Islet precursor cell (in vitro differentiated cells): ENCODE results near the gene TRPM2.
"Not testable (repeated sequence)": the region's sequence is repeated elsewhere in the genome, so short reads cannot be mapped to it uniquely, and the experiment has no call there.

ENCODE experiments used
- DNase-seq: peaks from one replicate; pipeline ENCODE4 v3.0.0-alpha.2; 2018

TRPM2 gene

GRCh38 chr21:44399151-44399954, 45.9 kb downstream of the TRPM2 start:
- DNase-seq, result no peak

- DNase-seq, result no peak
Measured at GRCh38 chr21:44399955-44400790, 46.8 kb downstream of the TRPM2 start.

GRCh38 chr21:44400791-44401385, 47.5 kb downstream of the TRPM2 start:
- no peak for DNase-seq

GRCh38 chr21:44401386-44402160, 48.2 kb downstream of the TRPM2 start:
- DNase-seq, result no peak

- no peak for DNase-seq
Measured at GRCh38 chr21:44402323-44403105, 49.1 kb downstream of the TRPM2 start.

GRCh38 chr21:44403106-44404020, 49.9 kb downstream of the TRPM2 start:
- no peak for DNase-seq

GRCh38 chr21:44404482-44404881, 51.1 kb downstream of the TRPM2 start:
- not testable (repeated sequence) for DNase-seq

- DNase-seq, result no peak
Measured at GRCh38 chr21:44405091-44405947, 51.9 kb downstream of the TRPM2 start.

GRCh38 chr21:44405948-44406872, 52.8 kb downstream of the TRPM2 start:
- DNase-seq, result no peak

- DNase-seq, result no peak
Measured at GRCh38 chr21:44406953-44407352, 53.5 kb downstream of the TRPM2 start.

- DNase-seq, result no peak
Measured at GRCh38 chr21:44407493-44407892, 54.1 kb downstream of the TRPM2 start.

- no peak for DNase-seq
Measured at GRCh38 chr21:44408226-44408625, 54.8 kb downstream of the TRPM2 start.

- DNase-seq, result peak; percentile 50
Measured at GRCh38 chr21:44413566-44414290, 60.3 kb downstream of the TRPM2 start.

GRCh38 chr21:44414291-44415072, 61.1 kb downstream of the TRPM2 start:
- DNase-seq, result no peak

- peak; percentile 50 for DNase-seq
Measured at GRCh38 chr21:44415073-44416025, 61.9 kb downstream of the TRPM2 start.

- no peak for DNase-seq
Measured at GRCh38 chr21:44416193-44416592, 62.8 kb downstream of the TRPM2 start.
